GM12801 (cell line): ENCODE measurements around the gene SCN3B.

Experiments
- CTCF ChIP-seq: IDR thresholded peaks from one replicate; pipeline ENCODE4 v1.5.1; 2011; ENCODE audit warnings: control low read depth; ENCODE audit not compliant: insufficient read length; ENCODE audit errors: extremely low read depth

The SCN3B gene

DNA sequence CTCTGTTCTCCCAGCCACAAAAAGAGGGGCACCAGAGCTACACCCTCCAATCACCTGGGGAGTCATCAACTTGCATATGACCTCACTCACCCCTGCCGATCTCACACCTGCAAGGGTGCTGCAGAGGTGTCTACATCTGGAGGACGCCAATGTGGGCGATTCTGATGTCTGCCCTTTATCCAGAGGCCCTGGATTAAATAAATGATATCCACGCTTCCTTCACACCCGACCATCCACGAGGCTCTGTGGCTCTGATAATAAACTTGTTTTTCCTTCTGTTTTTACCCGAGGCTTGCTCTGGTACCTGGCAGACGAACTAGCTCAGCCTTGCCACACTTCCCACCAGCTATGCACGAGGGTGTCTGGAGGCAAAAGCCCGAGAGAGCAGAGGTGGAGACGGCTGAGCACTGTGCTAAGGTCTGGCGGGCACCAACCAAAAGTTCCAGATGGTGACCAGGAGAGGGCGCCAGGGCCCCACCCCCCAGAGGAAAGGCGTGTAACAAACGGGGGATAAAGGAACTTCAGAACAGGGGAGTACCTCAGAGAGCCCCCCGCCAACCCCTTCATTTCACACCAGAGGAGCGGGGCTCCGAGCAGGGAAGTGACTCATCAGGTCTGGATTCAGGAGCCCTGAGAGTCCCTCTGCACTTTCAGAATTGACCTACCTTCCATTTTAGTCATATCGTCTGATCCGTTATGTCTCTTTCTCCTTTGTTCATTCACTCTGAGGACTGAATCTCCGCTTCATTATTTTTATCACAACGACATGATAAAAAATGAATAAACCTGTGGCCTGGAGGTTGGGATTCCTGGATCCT is 13.5 kb downstream of the SCN3B start:
- no peak for TF ChIP-seq CTCF

DNA sequence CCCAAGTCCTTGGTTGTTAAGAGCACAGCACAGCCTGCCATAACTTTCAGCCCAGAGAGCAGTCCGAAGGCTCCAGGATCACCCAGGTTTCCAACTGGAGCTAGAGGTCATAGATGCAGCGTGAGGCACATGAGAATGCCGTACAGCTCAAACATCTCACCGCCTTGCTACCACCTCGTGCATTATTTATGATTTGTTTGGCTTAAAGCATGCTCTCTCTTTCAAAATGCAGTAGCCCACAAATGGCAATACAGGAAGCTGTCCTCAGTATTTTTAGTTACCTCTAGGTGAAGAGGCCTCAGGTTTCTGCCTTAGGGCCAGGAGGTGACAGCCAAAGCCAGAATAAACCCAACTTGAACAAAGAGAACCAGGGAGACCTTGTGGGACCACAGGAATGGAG is 14.4 kb downstream of the SCN3B start:
- TF ChIP-seq CTCF = no peak

DNA sequence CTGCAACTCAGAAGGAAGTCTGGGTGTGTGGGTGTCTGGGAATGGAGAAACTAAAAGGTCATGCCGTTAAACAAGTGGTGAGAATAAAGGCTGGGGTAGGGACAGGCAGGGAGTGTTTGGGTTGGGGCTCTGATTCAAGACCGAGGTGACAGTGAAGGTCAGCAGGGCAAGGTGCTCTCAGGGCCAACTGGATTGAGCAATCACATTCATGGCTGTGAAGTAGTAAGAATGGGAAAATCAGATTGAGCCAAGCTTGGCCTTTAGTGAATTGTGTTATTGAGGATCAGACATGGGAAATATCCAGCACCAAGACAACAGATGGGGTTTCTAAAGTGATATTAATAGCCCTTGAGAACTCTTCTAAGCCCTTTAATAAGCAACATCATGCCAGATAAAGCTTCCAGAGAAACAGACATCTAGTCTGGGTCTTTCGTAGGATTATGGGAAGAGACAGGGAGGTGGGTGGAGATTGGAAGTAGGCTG is 24.3 kb downstream of the SCN3B start:
- no peak for TF ChIP-seq CTCF

- no peak for TF ChIP-seq CTCF
Observed at GRCh38 chr11:123628936-123629683, 25.3 kb downstream of the SCN3B start.

DNA sequence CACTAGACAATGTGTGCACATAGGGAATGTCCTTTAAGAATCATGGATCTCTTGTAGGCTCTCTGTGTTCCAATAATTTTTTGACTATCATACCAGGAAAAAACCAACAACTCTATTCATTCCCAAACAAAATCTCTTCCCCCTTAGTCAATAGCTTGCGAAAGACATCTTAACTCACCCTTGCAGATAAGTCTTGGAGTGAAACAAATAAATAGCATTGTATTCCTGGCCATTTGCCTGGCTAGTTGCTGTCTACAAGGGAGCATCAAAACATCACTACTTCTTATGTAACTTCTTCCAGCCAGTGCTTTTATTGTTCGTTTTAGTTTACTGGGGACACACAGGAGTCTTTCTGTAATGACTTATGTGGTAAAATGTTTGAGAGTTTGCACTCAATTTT is 29.4 kb downstream of the SCN3B start:
- no peak for TF ChIP-seq CTCF

- no peak for TF ChIP-seq CTCF
Observed at GRCh38 chr11:123622576-123622975, 31.8 kb downstream of the SCN3B start.

DNA sequence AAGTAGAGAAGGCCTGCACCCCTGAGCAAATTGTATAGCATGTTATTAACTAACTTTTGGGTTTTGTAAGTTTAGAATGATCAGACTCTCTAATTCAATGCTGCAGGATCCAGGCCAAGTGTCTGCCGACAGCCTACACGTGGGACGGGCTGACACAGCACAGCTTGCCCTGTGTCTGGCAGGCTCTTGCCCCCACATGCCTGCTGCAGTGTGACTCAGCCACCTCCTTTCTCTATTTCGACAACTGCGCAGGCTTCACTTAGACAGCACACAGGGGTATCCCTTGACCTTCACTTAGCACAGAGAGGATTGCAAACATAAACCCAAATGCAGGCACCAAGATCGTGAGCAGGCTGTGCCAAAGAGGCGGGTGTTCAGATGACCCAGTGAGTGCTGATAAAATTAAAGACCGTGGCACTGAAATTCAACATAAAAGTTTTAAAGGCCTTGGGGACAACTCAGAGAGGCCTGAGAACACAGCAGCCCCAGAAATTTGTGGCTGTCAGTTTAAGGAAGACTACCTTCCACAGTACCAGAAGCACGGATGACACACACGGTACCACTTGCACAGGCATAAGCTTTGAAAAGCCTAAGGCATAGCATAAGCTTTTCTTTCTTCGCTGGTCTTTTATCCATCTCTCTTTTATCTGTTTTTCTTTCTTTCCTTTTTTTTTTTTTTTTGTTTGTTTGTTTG is 37.8 kb downstream of the SCN3B start:
- no peak for TF ChIP-seq CTCF
